Measurements from ENCODE around the gene SCAPER.

GRCh38 chr15:76938752-76939151 is 33.6 kb upstream of the SCAPER start:
- TF ChIP-seq POLR2AphosphoS5 (IDR thresholded peaks at IDR 0.05) (no peak), REST (IDR thresholded peaks at IDR 0.05; ENCODE audit: borderline replicate concordance) (no peak), RAD21 (conservative IDR thresholded peaks at IDR 0.05) (no peak), EZH2 (IDR thresholded peaks at IDR 0.05; ENCODE audit: borderline replicate concordance, insufficient read depth, low read length, poor library complexity, severe bottlenecking) (no peak), MXI1 (conservative IDR thresholded peaks at IDR 0.05; ENCODE audit: poor library complexity, severe bottlenecking) (no peak), EP300 (conservative IDR thresholded peaks at IDR 0.05; ENCODE audit: poor library complexity, severe bottlenecking) (no peak), SMC3 (conservative IDR thresholded peaks at IDR 0.05; ENCODE audit: poor library complexity) (no peak)
- TF ChIP-seq, protein P1, sequence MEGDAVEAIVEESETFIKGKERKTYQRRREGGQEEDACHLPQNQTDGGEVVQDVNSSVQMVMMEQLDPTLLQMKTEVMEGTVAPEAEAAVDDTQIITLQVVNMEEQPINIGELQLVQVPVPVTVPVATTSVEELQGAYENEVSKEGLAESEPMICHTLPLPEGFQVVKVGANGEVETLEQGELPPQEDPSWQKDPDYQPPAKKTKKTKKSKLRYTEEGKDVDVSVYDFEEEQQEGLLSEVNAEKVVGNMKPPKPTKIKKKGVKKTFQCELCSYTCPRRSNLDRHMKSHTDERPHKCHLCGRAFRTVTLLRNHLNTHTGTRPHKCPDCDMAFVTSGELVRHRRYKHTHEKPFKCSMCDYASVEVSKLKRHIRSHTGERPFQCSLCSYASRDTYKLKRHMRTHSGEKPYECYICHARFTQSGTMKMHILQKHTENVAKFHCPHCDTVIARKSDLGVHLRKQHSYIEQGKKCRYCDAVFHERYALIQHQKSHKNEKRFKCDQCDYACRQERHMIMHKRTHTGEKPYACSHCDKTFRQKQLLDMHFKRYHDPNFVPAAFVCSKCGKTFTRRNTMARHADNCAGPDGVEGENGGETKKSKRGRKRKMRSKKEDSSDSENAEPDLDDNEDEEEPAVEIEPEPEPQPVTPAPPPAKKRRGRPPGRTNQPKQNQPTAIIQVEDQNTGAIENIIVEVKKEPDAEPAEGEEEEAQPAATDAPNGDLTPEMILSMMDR (IDR thresholded peaks at IDR 0.05; ENCODE audit: poor library complexity, severe bottlenecking), result no peak
